C4-2B (cell line): ENCODE results near the gene ARAP1.

Source experiments
- ZFX ChIP-seq: fragments of 450-650 bp; IDR thresholded peaks from 2 replicates; pipeline ENCODE4 v1.6.1; 2017
- TF ChIP-seq, protein P1 (sequence below): fragments of 450-650 bp; conservative IDR thresholded peaks from 2 replicates; pipeline ENCODE4 v1.5.1; 2017; ENCODE audit warnings: mild to moderate bottlenecking

DNA sequence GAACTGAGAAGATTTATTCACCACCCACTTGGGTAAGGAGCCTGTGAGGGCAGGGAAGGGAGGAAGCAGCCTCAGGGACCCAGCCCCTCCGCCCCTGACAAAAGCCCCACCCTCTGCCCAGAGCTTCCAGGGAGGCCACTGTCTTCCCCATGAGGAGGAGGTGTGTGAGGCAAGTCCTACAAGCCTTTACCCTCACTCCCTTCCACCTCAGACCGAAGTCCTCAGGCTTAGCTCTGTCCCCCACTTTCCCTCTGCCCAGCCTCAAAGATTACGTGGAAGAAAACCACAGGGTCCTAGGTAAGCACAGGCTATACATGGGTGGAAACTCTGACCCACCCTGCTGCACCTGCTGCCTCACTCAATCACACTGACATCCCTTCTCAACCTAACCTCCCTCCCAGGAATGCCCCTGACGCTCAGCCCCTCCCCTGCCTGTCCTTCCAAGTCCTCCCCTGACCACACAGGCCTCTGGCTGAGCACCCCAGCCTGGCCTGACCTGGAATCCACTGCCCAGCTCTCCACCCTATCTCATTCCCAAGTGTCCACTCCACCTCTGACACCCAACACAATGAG, 3.6 kb upstream of the ARAP1 start:
- TF ChIP-seq, protein P1, sequence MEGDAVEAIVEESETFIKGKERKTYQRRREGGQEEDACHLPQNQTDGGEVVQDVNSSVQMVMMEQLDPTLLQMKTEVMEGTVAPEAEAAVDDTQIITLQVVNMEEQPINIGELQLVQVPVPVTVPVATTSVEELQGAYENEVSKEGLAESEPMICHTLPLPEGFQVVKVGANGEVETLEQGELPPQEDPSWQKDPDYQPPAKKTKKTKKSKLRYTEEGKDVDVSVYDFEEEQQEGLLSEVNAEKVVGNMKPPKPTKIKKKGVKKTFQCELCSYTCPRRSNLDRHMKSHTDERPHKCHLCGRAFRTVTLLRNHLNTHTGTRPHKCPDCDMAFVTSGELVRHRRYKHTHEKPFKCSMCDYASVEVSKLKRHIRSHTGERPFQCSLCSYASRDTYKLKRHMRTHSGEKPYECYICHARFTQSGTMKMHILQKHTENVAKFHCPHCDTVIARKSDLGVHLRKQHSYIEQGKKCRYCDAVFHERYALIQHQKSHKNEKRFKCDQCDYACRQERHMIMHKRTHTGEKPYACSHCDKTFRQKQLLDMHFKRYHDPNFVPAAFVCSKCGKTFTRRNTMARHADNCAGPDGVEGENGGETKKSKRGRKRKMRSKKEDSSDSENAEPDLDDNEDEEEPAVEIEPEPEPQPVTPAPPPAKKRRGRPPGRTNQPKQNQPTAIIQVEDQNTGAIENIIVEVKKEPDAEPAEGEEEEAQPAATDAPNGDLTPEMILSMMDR, result no peak
- TF ChIP-seq ZFX, result no peak
